Esophagus muscularis mucosa (tissue), 4 donors: ENCODE measurements around the gene PTPRN2.

Experiments
- EP300 ChIP-seq: sonication (generic); formaldehyde crosslinking; IDR thresholded peaks from one replicate; pipeline ENCODE4 v1.6.1; 2017; ENCODE audit warnings: antibody characterized with exemption
- POLR2A ChIP-seq: fragments of 450-650 bp; IDR thresholded peaks from one replicate; pipeline ENCODE4 v1.6.1; 2017; ENCODE audit warnings: antibody characterized with exemption, moderate library complexity, mild to moderate bottlenecking, low read depth
- TF ChIP-seq, protein P1 (sequence below), 3 experiments: fragments of 200-600 bp in 2 of 3; fragments of 450-650 bp in 1 of 3; sonication (generic) in 2 of 3; IDR thresholded peaks; one replicate each; pipeline ENCODE4 v1.5.1; 2017 to 2019; ENCODE audit warnings: antibody characterized with exemption in 3 of 3, mild to moderate bottlenecking in 2 of 3, moderate library complexity in 1 of 3

GRCh38 chr7:157780721-157781120 is 806.9 kb downstream of the PTPRN2 start:
- TF ChIP-seq, protein P1, sequence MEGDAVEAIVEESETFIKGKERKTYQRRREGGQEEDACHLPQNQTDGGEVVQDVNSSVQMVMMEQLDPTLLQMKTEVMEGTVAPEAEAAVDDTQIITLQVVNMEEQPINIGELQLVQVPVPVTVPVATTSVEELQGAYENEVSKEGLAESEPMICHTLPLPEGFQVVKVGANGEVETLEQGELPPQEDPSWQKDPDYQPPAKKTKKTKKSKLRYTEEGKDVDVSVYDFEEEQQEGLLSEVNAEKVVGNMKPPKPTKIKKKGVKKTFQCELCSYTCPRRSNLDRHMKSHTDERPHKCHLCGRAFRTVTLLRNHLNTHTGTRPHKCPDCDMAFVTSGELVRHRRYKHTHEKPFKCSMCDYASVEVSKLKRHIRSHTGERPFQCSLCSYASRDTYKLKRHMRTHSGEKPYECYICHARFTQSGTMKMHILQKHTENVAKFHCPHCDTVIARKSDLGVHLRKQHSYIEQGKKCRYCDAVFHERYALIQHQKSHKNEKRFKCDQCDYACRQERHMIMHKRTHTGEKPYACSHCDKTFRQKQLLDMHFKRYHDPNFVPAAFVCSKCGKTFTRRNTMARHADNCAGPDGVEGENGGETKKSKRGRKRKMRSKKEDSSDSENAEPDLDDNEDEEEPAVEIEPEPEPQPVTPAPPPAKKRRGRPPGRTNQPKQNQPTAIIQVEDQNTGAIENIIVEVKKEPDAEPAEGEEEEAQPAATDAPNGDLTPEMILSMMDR (IDR thresholded peaks at IDR 0.05), result no peak
- TF ChIP-seq EP300 (no peak), POLR2A (no peak)
